Parathyroid adenoma (tissue), 2 donors: Measurements from ENCODE around the gene KSR1.

ENCODE experiments used
- H2AFZ ChIP-seq: fragments of 300-600 bp; sonication (generic); one replicate; pipeline ENCODE4 v1.7.0; 2017; ENCODE audit warnings: antibody characterized with exemption, mild to moderate bottlenecking
- H3K27ac ChIP-seq: fragments of 300-600 bp; sonication (generic); one replicate; pipeline ENCODE4 v1.7.0; 2017
- H3K27me3 ChIP-seq: fragments of 300-600 bp; sonication (generic); one replicate; pipeline ENCODE4 v1.7.0; 2017; ENCODE audit warnings: low read length; ENCODE audit not compliant: control insufficient read depth, insufficient read depth
- H3K36me3 ChIP-seq: fragments of 300-600 bp; sonication (generic); one replicate; pipeline ENCODE4 v1.7.0; 2017; ENCODE audit warnings: low read length; ENCODE audit not compliant: control insufficient read depth, insufficient read depth
- H3K4me1 ChIP-seq: fragments of 300-600 bp; sonication (generic); one replicate; pipeline ENCODE4 v1.7.0; 2017; ENCODE audit warnings: control low read depth
- H3K4me2 ChIP-seq: fragments of 300-600 bp; sonication (generic); one replicate; pipeline ENCODE4 v1.7.0; 2017; ENCODE audit warnings: low read length
- H3K4me3 ChIP-seq: fragments of 300-600 bp; sonication (generic); one replicate; pipeline ENCODE4 v1.7.0; 2017; ENCODE audit warnings: low read depth, low read length
- H3K79me2 ChIP-seq: fragments of 300-600 bp; sonication (generic); one replicate; pipeline ENCODE4 v1.7.0; 2017; ENCODE audit warnings: control low read depth
- H3K9ac ChIP-seq: fragments of 300-600 bp; sonication (generic); one replicate; pipeline ENCODE4 v1.7.0; 2017; ENCODE audit warnings: mild to moderate bottlenecking
- H3K9me3 ChIP-seq: fragments of 300-600 bp; sonication (generic); one replicate; pipeline ENCODE4 v1.7.0; 2017; ENCODE audit warnings: low read length; ENCODE audit not compliant: control insufficient read depth
- TF ChIP-seq, protein P1 (sequence below): fragments of 300-600 bp; sonication (generic); IDR thresholded peaks from one replicate; pipeline ENCODE4 v1.7.0; 2017; ENCODE audit warnings: antibody characterized with exemption, mild to moderate bottlenecking
- donor health status: primary hyperparathyroidism.

KSR1 gene

GRCh38 chr17:27541301-27542023 is 85.2 kb downstream of the KSR1 start:
- Histone ChIP-seq H3K9me3 (no peaks in the 10 kb centered on the region), H3K36me3 (no peaks in the 10 kb centered on the region), H3K4me3 (no peak overlapping the region), H3K4me2 (no peak overlapping the region), H3K27ac (no peak overlapping the region), H3K79me2 (peaks cover 33% of the 10 kb centered on the region), H2AFZ (no peak overlapping the region), H3K4me1 (peaks cover 12% of the 10 kb centered on the region), H3K27me3 (no peaks in the 10 kb centered on the region), H3K9ac (no peak overlapping the region)
- TF ChIP-seq, protein P1, sequence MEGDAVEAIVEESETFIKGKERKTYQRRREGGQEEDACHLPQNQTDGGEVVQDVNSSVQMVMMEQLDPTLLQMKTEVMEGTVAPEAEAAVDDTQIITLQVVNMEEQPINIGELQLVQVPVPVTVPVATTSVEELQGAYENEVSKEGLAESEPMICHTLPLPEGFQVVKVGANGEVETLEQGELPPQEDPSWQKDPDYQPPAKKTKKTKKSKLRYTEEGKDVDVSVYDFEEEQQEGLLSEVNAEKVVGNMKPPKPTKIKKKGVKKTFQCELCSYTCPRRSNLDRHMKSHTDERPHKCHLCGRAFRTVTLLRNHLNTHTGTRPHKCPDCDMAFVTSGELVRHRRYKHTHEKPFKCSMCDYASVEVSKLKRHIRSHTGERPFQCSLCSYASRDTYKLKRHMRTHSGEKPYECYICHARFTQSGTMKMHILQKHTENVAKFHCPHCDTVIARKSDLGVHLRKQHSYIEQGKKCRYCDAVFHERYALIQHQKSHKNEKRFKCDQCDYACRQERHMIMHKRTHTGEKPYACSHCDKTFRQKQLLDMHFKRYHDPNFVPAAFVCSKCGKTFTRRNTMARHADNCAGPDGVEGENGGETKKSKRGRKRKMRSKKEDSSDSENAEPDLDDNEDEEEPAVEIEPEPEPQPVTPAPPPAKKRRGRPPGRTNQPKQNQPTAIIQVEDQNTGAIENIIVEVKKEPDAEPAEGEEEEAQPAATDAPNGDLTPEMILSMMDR: no peak

DNA sequence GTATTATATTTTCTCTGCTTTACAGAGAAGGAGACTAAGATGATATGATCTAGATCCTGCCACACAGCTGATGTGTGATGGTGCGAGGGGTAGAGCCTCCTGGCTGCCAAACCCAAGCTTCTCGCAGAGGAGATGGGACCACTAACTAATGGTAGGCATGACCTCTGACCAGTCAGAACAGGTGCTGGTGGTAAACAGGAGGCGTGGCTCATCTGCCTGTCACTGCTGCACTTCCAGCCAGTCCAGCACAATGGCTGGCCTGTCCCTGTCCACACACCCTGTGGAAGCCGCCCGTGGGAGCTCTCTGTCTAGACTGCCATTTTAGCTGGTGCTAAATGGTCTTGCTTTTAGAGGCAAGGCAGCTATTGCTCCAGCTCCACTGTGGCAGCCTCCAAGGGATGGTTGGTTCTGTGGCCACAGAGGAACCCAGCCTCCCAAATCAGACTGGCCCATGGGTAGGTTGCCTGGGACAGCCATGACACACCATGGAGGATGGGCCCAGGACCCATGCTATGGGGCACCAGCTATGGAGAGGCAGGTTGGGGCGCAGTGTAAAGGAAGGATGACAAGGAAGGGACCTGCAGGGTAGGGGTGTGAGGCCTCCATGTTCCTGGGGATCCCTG is 86.7 kb downstream of the KSR1 start:
- H3K4me1 ChIP-seq: peaks cover 12% of the 10 kb centered on the region
- TF ChIP-seq, protein P1: no peak
- H3K27ac ChIP-seq: no peak overlapping the region
- no peaks in the 10 kb centered on the region for H3K36me3 ChIP-seq
- H3K79me2 ChIP-seq: peaks cover 32% of the 10 kb centered on the region
- no peak overlapping the region for H3K4me2 ChIP-seq
- no peaks in the 10 kb centered on the region for H3K27me3 ChIP-seq
- no peak overlapping the region for H3K9ac ChIP-seq
- no peak overlapping the region for H3K4me3 ChIP-seq
- H3K9me3 ChIP-seq: no peaks in the 10 kb centered on the region
- H2AFZ ChIP-seq: no peak overlapping the region

GRCh38 chr17:27543464-27543856 is 87.2 kb downstream of the KSR1 start:
- Histone ChIP-seq H3K36me3 (no peaks in the 10 kb centered on the region), H3K27ac (no peak overlapping the region), H3K9ac (no peak overlapping the region), H3K79me2 (peaks cover 28% of the 10 kb centered on the region), H3K4me1 (peaks cover 12% of the 10 kb centered on the region), H2AFZ (no peak overlapping the region), H3K4me2 (no peak overlapping the region), H3K4me3 (no peak overlapping the region), H3K27me3 (no peaks in the 10 kb centered on the region), H3K9me3 (no peaks in the 10 kb centered on the region)
- TF ChIP-seq, protein P1: no peak

DNA sequence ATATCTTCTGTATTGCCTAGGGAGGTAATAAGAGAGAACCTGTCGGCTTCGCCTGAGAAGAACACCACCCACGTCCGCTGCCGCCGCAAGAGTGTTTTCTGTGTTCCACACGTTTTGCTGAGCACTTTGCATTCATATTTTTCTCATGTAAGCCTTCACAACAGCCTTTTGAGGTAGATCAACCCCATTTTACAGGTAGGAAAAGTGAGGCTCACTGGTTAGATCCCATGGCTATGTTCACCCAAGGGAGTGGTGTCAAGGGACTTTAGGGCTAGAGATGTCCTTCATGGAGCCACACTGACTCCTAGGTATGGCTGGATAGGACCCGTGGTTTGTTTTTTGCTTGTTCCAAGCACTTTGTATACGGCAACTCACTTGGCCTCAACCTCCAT is 87.7 kb downstream of the KSR1 start:
- Histone ChIP-seq H3K4me3 (no peak overlapping the region), H3K79me2 (peaks cover 28% of the 10 kb centered on the region), H3K9ac (no peak overlapping the region), H3K36me3 (no peaks in the 10 kb centered on the region), H3K4me1 (peaks cover 12% of the 10 kb centered on the region), H3K27ac (no peak overlapping the region), H3K9me3 (no peaks in the 10 kb centered on the region), H2AFZ (no peak overlapping the region), H3K4me2 (no peak overlapping the region), H3K27me3 (no peaks in the 10 kb centered on the region)
- TF ChIP-seq, protein P1: no peak
